Activated CD8-positive, alpha-beta memory T cell treated with anti-CD3 and anti-CD28 coated beads, Interleukin-2, amount 50 U/mL, for 24 hours (primary cell): ENCODE measurements around the gene OR4C13.
"Not testable (repeated sequence)": the region's sequence is repeated elsewhere in the genome, so short reads cannot be mapped to it uniquely, and the experiment has no call there.

Experiments
- DNase-seq: peaks from one replicate; pipeline ENCODE4 v3.0.0-alpha.2; 2020; ENCODE audit errors: extremely low read depth

The OR4C13 gene

DNA sequence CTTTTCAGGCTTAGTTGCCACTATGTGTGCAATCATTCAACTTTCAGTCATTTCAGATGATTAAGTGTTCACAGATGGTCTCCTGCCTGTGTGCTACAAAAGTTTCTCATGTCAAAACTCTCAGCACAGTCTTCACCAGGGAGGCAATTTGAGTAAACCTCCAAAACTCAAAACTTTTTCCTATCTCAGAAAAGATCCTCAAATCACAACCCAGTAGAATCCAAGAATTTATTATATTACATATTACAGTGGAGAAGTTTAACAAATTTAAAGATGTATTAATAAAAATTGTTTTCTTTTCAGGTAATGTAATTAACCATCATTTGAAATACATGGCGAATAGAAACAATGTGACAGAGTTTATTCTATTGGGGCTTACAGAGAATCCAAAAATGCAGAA lies at the start of gene OR4C13:
Gene OR4C13 (plus strand): TSS at position 301 of the 400 bp plus-strand sequence. CDS start 32 bp downstream, at position 333.
- no peak for DNase-seq

DNA sequence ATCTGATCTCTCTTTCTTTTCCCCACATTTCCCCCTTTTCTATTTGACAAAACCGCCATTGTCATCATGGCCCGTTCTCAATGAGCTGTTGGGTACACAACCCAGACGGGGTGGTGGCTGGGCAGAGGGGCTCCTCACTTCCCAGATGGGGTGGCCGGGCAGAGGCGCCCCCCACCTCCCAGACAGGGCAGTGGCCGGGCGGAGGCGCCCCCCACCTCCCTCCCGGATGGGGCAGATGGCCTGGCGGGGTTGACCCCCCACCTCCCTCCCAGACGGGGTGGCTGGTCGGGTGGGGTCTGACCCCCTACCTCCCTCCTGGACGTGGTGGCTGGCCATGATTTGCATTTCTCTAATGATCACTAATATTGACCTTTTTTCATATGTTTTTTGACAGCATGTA lies 40.7 kb upstream of the OR4C13 start:
- DNase-seq, result not testable (repeated sequence)

DNA sequence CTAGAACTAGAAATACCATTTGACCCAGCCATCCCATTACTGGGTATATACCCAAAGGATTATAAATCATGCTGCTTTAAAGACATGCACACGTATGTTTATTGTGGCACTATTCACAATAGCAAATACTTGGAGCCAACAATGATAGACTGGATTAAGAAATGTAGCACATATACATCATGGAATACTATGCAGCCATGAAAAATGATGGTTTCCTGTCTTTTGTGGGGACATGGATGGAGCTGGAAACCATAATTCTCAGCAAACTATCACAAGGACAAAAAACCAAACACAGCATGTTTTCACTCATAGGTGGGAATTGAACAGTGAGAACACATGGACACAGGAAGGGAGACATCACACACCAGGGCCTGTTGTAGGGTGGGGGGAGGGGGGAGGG lies 3.5 kb upstream of the OR4C13 start:
- DNase-seq, result not testable (repeated sequence)

DNA sequence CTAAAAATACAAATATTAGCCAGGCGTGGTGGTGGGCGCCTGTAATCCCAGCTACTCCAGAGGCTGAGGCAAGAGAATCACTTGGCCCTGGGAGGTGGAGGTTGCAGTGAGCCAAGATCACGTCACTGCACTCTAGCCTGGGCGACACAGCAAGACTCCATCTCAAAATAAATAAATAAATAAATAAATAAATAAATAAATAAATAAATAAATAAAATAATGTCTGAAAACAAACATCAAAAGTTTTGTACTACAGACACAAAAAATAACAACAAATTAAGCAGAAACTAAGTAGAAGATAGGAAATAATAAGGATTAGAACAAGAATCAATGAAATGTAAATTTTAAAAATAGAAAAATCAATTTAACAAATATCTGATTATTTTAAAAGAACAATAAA lies 21.2 kb downstream of the OR4C13 start:
- DNase-seq, result not testable (repeated sequence)

DNA sequence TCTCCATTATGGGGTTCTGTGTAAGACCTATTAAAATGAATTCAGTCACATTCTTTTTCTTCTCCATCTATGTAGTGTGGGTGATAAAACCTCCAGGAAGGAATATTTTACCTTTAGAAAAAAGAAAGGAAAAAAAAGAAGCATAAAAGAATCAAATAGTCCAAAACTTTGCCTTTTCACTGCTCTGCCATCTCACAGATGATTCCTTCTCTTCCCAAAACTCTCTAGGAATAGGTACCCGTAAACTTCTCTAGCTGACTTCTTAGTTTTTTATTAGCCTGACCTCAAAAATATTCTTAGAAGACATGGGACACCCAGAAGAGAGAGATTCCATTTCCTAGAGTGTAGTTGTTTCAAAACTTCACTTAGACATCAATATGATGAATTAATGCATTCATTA lies 30.2 kb downstream of the OR4C13 start, which contains the start of gene OR4C12:
Gene OR4C12 (minus strand): TSS at position 101 of the 400 bp plus-strand sequence. CDS start 34 bp downstream, at position 67.
- DNase-seq, result not testable (repeated sequence)

DNA sequence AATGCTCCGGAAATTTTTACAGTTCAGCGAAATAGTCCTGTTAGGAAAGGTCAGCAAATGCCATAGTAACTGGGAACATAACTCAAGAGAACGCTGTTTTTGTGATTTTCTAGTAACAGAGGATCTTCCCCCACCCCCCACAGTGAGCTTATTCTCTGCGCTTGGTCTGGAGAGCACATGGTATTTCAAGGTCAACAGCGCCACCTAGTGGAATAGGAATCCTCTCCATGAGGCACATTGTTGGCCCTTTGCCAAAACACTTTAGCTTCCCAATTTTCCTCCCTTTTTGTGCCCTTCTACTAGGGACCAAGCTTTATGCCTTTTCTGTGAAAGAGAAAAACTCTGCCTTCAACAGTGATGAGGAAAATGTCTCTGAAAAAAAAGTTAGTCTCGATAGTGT lies 43.4 kb downstream of the OR4C13 start:
- no peak for DNase-seq
